Measurements from ENCODE around the gene SMPDL3B. TPM values are rescaled to one million over a fixed set of nuclear protein-coding genes. Genes with fewer than 3 reads are reported as not detected.
"Not testable (repeated sequence)": the region's sequence is repeated elsewhere in the genome, so short reads cannot be mapped to it uniquely, and the experiment has no call there.

Gene SMPDL3B
- total RNA-seq, 1 experiment from 2014 or later: not detected

DNA sequence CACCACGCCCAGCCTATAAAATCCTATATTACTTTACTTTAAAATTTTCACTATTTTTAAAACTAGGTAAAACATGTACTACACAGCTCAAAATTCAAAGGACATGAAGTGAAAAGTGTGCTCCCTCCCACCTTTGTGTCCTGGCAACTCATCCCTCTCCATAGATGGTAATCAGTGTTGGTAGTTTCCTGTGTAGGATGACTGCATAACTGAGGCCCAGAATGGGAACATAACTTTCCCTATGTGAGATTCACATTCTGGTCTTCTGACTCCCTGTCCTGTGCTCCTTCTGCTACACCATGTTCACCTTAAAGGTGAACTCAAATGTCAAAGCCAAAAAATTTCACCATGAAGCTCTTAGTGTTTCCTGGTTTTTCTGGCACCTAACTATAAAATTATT lies 64.3 kb downstream of the SMPDL3B start:
- in situ Hi-C loops (cut with HindIII; ENCODE audit: low pct_unique_long_range_greater_than_20kb, low sequenced_read_pairs): no loop called here
- DNase-seq (ENCODE audit: low read depth): no peak

DNA sequence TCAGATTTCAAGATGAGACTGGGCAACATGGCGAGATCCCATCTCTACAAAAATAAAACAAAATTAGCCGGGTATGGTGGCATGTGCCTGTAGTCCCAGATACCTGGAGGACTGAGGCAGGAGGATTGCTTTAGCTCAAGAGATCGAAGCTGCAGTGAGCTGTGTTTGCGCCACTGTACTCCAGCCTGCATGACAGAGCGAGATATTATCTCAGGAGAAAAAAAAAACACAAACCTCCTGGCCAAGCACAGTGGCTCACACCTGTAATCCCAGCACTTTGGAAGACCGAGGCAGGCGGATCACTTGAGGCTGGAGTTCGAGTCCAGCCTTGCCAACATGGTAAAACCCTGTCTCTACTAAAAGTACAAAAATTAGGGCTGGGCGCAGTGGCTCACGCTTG lies 67.8 kb downstream of the SMPDL3B start:
- in situ Hi-C loops (cut with HindIII; ENCODE audit: low pct_unique_long_range_greater_than_20kb, low sequenced_read_pairs): no loop called here
- DNase-seq (ENCODE audit: low read depth): no peak

- DNase-seq (ENCODE audit: low read depth); in situ Hi-C loops (cut with HindIII; ENCODE audit: low pct_unique_long_range_greater_than_20kb, low sequenced_read_pairs): not testable (repeated sequence)
Measured at GRCh38 chr1:28003117-28003516, 68.3 kb downstream of the SMPDL3B start.

Other genes starting within 250 kb of the SMPDL3B start
- 8.9 and 24.4 TPM in 2 replicates for gene FAM76A, start 209.0 kb upstream of the SMPDL3B start, total RNA-seq (2014; rRNA removed; shearing (Covaris generic); ENCODE audit: low replicate concordance)
- 14.2 and 16.9 TPM in 2 replicates for gene STX12, start 161.8 kb upstream of the SMPDL3B start, total RNA-seq (2014; rRNA removed; shearing (Covaris generic); ENCODE audit: low replicate concordance)
- gene PPP1R8, start 104.2 kb upstream of the SMPDL3B start, total RNA-seq (2014; rRNA removed; shearing (Covaris generic); ENCODE audit: low replicate concordance): 41.8 and 44.6 TPM in 2 replicates
- 0.41 and 3.4 TPM in 2 replicates for gene THEMIS2, start 62.5 kb upstream of the SMPDL3B start, total RNA-seq (2014; rRNA removed; shearing (Covaris generic); ENCODE audit: low replicate concordance)
- gene RPA2, start 20.4 kb upstream of the SMPDL3B start, total RNA-seq (2014; rRNA removed; shearing (Covaris generic); ENCODE audit: low replicate concordance): 68.0 and 69.7 TPM in 2 replicates
- gene XKR8, start 25.0 kb downstream of the SMPDL3B start, total RNA-seq (2014; rRNA removed; shearing (Covaris generic); ENCODE audit: low replicate concordance): 13.8 and 15.1 TPM in 2 replicates
- gene EYA3, start 153.6 kb downstream of the SMPDL3B start, total RNA-seq (2014; rRNA removed; shearing (Covaris generic); ENCODE audit: low replicate concordance): 8.6 and 15.1 TPM in 2 replicates
- gene PTAFR, start 241.7 kb downstream of the SMPDL3B start, total RNA-seq (2014; rRNA removed; shearing (Covaris generic); ENCODE audit: low replicate concordance): 0.07 and 0.55 TPM in 2 replicates